ENCODE measurements around the gene EDIL3.
"Not testable (repeated sequence)": the region's sequence is repeated elsewhere in the genome, so short reads cannot be mapped to it uniquely, and the experiment has no call there.

EDIL3 gene

DNA sequence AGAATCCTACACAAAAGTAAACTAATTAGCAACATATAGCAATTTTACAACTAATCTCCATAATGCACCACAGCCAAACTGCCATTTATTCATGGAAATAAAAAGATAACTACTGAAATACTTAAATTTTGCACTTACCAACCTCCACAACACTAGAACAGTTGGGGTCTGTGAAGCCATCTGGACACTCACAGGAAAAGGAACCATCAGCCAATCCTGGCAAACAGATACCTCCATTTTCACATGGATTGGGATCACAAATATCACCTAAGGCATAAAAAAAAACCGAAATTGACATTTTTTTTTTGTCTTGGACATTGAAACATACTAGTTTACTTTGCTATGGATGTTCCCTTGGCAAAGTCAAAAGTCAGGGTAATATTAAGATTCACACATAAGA, 130.7 kb downstream of the EDIL3 start:
- FAIRE-seq: no peak

DNA sequence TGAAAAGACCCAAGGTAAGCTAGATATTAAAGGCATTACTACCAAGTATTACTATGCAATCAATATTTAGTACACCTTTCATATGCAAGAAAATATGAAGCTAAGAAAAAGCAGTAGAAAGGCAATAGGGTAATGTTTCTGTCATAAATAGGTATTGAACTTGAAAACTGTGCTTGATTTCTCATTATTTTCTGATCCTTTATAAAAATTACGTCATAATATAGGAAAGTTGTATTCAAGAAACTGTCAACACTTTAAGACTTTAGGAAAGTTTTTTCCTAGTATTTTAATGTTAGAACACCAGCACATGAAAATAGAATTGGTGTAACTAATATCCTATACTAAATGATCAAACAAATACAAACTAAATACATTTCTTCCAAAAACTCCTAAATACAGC, 133.2 kb downstream of the EDIL3 start:
- no peak for FAIRE-seq

DNA sequence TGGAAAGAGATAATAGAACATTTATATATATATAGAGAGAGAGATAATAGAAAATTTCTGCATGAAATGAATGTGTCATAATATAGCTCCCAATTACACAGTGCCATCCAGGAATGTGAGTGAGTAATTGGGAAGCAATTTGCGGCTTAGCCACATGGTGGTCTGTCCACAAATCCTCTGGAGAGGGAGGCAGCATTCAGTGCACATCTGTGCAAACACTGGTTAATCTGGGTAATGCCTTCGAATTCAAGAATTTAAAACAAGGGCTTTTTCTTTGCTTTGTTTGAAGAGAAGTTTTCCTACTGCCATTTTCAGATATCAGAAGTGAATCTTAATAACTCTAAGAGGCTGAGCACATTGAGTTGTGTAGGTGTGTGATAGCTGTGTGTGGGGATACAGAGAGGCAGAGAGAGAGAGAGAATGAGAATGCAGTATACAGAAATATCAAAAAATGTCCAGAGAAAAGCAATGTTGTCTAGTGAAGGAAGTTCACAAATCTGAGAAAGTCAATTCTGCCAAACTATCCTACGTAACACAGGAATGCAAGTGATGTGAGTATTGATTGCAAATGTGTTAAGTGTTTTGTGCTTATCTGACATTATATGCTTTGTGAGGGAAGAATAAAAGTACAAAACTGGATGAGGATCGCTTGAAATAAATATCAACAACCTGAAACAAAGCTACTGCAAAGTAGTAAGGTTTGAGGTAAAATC, 134.6 kb downstream of the EDIL3 start:
- no peak for FAIRE-seq

DNA sequence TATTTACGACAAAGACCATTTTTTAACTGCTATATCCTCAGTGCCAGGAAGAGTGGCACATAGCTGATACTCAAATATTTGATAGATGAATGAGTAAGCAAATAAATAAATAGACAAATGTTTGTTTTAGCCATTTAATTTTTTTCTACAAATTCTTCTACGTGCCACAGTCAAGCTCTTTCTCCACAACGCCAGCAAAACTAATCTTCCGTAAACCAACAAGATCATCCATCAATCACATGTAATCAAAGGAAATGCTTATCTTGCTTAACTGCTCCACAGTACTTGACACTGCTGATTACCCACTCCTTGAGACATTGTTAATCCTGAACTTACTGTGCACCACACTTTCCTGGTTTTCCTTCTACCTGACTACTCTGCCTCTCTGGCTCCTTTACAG, 136.7 kb downstream of the EDIL3 start:
- no peak for FAIRE-seq

DNA sequence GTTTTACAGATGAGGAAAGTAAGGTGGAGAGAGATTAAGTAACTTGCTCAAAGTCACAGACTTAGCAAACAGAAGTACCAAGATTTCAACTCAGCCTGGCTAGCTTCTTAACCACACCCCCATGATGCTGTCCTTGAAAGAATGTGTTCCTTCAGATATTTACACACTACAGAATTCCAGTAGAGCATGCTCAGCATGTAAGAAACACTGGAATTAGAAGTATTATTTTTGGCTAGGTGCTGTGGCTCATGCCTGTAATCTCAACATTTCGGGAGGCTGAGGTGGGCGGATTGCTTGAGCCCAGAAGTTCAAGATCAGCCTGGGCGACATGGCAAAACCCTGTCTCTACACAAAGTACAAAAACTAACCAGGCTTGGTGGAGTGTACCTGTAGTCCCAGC, 142.4 kb downstream of the EDIL3 start:
- no peak for FAIRE-seq

DNA sequence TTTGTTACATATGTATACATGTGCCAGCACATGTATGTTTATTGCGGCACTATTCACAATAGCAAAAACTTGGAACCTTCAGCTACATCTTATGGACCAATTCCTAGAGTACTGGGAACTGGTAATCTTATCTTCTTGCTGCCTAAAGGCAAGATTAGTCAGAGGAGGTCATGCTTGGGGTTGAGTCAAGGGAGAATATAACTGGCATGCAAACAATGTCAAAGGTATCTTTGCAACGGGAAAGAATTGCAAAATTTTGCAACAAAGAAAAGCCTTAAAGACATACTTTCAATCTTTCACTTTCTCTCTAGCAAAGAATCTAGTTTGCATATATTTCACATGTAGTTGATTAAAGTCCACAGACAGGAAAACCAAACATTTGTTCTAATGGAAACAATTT, 145.2 kb downstream of the EDIL3 start:
- no peak for FAIRE-seq

DNA sequence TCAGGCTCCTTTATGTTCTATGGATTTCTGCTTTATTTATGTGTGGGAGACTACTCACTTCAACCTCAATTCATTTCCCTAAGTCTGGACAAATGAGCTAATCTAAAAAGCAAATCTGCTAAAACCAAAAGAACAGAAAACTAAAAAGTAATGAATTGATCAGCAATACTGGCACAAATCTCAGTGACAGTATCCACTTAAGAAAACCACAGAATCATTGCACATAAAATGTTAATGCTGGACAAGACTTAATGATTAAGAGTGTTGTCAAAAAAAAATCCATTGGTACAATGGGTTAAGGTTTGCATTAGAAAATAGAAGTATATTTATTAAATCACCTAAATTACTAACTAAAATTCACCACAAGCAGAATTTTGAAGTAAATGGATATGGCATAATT, 147.6 kb downstream of the EDIL3 start:
- no peak for FAIRE-seq

DNA sequence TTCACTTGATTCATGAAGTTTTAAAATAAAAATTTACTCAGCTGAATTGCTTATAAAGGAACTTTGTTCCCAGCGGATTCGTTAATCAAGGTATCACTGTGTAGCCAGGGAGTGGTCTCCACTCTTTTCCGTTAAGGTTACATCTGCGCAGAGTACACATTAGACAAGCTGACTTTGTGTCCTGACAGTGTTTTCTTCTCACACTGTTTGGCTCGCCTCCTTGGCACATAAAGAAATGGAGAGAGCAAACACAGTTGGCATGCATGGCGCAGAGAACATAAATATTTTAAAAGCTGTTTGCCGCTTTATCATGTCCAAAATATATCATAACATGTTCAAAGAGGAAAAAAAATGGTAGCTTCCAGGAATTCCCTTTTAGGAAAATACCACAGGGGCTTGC, 153.2 kb downstream of the EDIL3 start:
- no peak for FAIRE-seq

DNA sequence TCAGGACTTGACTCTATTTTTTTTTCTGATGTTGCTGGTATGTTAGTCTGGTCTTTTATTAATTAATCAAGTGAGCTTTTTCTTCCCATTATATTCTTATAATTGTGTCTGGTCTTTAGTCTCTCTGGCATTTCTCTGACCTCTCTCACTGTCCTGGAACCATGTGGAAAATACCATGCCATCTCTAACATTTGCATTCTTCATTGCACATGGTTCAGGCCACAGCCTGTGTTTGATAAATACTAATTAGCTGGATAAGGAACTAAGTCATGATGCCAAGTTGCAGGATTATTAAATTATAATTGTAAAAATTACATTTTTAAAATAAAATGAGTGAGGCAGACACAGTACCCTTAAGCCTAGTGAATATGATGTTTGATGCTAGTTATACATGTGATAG, 155.6 kb downstream of the EDIL3 start:
- FAIRE-seq: no peak

DNA sequence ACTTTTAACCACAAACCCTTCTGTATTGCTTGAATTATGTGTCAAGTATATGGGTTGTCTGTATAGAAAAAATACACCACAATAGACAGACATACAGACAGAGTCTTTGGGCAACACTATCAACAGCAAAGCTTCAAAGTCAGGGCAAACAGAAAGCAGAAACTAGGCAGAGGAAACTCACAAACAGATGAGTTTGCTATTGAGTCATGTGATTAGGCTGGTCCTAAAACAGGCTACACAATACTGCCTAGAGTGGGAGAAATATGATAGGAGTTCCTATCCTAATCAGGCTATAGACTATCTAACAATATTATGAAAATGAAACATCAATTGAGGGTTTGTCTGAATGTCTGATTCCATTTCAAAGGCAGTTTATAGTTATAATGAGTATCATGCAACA, 156.4 kb downstream of the EDIL3 start:
- no peak for FAIRE-seq

DNA sequence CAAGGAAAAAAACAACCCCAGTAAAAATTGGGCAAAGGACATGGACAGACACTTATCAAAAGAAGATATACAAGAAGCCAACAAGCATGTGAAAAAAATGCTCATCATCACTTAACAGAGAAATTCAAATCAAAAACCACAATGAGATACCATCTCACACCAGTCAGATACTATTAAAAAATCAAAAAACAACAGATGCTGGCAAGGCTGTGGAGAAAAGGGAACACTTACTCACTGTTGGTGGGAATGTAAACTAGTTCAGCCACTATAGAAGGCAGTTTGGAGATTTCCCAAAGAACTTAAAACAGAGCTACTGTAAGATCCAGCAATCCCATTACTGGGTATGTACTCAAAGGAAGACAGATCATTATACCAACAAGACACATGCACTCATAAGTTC, 157.4 kb downstream of the EDIL3 start:
- FAIRE-seq: no peak

DNA sequence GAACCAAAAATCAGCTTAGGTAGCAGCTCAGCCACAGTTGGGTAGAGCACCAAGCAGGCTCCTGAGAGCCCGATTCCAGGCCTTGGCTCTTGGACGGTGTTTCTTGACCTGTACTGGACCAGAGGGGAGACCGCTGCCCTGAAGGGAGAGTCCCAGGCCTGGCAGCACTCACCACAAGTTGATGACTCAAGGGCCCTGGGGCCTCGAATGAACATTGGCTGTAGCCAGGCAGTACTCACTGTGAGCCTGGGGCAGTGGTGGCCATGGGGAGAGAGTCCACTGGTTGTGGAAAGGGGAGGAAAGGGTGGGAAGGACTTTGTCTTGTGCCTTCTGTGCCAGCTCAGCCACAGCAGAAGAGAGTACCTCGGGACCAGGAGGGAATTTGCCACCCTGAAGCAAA, 166.1 kb downstream of the EDIL3 start:
- FAIRE-seq: no peak

DNA sequence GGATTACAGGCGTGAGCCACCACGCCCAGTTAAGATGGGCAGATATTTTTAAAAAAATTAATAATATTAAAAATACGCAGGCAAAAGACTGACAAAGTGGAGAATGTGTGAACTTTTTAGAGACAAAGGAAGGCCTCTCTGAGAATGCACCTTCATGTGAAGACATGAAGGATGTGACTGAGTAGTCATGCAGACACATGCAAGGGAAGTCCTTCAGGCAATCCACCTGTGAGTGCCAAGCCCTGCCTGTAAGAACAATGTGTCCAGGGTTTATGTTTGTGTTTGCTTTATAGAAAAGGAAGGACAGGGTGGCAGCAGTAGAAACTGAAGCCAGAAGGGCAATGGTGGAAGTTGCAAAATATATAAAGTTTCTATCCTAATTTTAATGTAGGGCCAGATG, 169.2 kb downstream of the EDIL3 start:
- no peak for FAIRE-seq

DNA sequence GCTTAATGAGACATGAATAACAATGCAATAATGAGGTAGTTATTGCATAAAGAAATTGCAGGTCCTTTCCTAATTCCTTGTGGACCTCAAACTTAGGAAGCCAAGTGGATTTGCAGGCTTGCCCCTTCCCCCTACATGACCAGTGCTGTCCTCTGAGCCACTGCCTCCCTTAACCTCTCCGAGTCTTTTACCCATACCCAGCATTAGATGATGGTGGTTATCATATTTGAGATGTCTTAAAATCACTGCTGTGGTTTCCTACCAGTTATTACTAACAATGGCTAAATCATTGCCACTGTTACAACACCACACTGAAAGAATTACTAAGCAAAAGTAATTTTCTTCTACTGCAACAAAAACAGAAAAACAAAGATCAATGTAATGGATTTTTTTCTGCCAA, 170.8 kb downstream of the EDIL3 start:
- FAIRE-seq: no peak

DNA sequence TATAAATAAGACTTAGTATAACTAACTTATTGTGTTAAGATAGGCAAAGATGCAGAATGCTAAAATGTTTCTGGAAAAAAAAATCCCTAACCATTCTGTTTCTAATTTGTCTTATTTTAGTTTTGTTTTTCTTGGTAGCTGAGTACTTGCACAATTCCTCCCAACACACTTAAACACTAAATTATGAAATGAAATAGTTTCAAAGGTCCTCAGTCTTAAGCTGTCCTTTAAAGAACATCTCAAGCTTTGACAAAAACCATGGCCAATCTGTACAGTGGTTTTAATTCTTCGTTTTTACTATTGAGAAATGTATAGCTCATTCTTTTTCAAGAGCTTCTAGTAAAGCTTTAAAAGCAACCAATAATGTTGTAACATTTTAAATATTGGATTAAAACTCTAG, 171.5 kb downstream of the EDIL3 start:
- no peak for FAIRE-seq

DNA sequence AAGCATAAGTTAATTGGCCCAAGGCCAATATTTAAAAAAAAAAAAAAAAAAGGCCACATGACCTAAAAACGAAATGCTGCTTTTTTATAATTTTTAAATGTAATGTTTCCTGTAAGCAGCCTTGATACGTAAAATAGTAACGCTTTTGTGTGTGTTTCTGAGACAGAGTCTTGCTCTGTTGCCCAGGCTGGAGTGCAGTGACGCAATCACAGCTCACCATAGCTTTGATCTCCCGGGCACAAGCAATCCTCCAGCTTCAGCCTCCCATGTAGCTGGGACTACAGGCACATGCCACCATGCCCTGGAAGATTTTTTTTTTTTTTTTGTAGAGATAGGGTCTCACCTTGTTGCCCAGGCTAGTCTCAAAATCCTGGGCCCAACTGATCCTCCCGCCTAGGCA, 179.9 kb downstream of the EDIL3 start:
- no peak for FAIRE-seq

DNA sequence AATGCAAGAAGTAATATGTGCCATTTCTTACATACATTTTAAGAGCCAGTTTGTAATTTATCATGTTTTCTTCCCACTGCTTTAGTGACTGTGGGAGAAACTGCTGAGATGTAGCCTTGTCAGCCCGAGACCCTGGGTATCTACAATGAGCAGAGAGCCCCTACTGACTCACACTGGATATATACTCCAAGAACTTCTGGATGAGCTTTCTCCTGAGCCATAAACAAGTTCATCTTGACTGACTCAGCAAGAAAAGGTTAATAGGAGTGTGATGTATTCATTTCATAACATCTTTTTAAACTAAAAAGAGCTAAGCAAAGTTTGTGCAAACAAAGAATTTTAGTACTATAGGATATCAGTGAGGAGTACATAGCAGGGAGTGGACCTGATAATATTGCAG, 182.5 kb downstream of the EDIL3 start:
- FAIRE-seq: no peak

DNA sequence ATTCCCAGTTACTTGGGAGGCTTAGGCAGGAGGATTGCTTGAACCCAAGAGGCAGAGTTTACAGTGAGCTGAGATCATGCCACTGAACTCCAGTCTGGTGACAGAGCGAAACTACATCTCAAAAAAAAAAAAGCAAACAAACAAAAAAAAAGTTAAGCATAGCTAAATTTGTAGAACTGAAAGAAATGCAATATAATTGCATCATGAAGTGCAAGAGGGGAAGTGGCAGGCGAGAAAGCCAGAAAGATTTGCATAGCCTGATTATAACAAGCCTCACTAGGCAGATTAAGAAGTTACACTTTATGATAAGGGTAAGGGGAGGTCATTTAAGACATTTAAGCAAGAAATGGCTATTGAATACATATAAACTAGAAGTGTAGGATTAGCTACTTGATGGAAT, 187.1 kb downstream of the EDIL3 start:
- FAIRE-seq: no peak

DNA sequence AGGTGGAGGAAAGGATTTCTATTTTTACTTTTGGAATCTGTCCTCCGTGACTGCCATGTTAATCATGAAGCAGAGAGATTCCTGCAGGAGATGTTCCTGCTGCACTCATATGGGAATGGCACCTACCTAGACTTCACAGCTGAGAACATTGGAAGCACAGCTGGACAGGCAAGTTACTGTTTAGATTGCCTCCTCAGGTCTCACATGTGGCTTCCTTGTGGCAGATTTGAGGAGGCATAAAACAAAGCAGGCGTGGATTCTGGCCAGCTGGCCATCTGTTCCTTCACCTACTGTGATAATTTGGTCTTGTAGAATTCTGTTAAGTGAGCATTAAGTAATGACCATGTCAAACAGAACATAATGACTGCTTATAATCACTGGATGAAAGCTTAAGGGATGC, 193.4 kb downstream of the EDIL3 start:
- FAIRE-seq: no peak

DNA sequence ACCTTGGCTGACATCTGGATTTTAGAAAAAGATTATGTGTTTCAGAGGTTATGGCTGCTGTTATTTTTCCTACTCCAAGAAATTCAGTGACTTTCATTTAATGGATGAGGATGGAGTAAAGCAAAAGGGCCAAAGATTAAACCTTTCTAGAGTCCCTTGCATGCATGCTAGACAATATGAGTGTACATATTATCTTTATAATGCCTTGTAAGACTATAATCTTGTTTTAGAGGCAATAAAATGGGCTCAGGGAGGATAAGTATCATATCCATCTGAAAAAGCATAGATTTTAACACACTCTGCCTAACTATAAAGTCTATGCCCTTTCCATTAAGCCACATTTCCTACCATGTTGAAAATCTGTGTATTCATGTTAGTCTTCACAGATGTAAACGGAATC, 199.8 kb downstream of the EDIL3 start:
- FAIRE-seq: no peak

DNA sequence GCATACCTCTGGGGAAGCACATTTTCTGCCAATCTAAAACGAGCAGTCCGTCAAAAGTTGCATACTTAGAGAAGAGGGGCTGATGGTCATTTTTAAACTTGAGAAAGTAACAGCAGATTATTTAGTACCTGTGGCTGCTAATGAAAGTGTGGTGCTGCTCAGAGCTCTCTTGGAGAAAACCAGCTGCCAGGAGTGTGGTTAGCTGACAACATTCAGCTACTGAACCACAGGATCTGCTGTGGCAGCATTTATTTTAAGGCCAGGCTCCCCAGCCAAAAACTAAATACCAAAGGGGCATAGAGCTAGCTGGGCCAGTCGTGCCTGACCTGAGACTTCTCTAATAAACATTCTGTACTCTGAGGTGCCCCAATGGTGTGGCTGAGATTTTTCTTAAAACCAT, 203.6 kb downstream of the EDIL3 start:
- no peak for FAIRE-seq

DNA sequence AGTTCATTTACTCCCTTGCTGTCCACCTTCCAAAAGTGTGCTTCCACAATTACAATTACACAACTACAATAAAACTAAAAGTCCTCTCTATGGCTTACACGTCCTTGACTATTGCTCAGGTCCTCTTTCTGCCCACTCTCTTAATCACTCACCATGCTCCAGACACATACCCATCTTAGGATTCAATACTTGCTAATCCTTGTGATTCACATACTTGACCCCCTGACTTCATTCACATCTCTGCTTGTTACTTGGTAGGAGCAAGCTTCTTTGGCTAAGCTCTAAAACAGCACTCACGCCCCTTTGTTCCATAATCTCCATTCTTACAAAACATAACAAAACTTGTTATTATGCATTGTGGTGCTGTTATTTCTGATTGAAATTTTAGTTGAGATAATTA, 215.8 kb downstream of the EDIL3 start:
- FAIRE-seq: no peak

DNA sequence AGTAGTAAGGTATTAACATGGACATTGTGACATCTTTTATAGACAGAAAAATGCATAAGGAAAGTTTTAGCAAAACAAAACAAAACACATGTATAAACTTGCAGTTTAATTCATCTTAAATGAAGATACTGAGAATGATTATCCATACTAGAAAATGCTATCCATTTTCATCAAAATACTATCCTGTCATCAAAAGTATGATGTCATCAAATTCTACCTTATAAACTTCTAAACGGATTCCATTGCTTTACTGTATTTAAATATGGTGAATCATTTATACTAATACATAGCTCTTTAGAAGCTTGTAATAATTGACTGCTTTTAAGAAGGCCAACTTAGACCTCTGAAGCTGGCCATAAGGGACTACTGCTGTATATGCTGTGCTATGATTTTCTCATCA, 221.0 kb downstream of the EDIL3 start:
- no peak for FAIRE-seq

DNA sequence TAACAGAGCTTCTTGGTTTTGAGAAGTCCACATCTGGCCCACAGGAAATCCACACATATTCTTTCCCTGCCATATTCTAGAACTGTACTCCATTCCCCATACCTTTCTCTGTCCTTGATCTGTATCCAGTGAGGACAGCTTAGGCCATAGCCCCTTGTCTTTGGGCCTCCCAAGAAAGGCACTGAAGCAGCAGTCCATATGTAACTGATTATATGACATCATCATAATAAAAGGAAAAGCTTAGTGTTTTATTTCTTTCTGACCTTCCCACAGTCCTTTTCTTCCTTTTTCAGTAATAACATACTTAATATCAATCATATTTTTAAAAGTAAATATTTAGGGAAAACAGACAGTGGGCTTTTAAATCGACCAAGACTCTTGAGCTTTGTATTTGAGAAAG, 222.0 kb downstream of the EDIL3 start:
- no peak for FAIRE-seq

DNA sequence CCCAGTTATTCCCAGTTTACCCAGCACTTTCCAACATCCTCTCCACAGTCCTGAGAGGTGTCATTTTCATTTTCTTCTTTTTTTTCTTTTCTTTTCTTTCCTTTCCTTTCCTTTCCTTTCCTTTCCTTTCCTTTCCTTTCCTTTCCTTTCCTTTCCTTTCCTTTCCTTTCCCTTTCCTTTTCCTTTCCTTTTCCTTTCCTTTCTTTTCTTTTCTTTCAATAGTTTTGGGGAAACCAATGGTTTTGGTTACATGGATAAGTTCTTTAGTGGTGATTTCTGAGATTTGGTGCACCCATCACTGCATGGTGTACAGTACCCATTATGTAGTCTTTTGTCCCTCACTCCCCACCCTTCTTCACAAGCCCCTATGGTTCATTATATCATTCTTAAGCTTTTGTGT, 224.0 kb downstream of the EDIL3 start:
- not testable (repeated sequence) for FAIRE-seq

DNA sequence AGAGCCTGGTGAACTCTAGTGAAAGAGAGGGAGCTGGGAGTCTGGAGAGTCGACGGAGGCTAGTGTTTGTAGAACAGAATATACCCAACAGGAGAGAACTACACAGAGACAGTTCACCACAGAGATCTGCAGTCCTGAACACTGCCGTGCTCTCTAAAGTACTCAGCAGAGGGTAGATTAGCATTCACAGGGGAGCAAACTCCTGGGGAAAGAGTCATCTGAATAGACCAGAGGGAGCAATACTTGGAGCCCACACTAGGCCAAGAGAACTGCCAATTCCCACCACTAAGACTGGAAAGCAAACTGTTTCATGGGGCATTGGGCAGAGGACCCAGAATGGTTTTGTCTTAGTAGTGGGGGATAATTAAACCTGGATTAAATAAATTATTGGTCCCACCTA, 235.6 kb downstream of the EDIL3 start:
- FAIRE-seq: no peak

Measured in TTC549 (cell line).